Kidney epithelial cell (primary cell): Measurements from ENCODE around the gene BFSP1. TPM values are rescaled to one million over a fixed set of nuclear protein-coding genes. Genes with fewer than 3 reads are reported as not detected.

ENCODE experiments used
- DNase-seq: peaks from one replicate; pipeline ENCODE4 v3.0.0-alpha.2; 2010; ENCODE audit warnings: low read depth
- H3K27me3 ChIP-seq: 2 replicates; pipeline ENCODE4 v1.6.0; 2011; ENCODE audit warnings: low read length; ENCODE audit not compliant: control insufficient read depth, insufficient read depth
- H3K36me3 ChIP-seq: 2 replicates; pipeline ENCODE4 v1.5.1; 2011; ENCODE audit warnings: low read length; ENCODE audit not compliant: control insufficient read depth, insufficient read depth
- H3K4me3 ChIP-seq: 2 replicates; pipeline ENCODE4 v1.5.1; 2011; ENCODE audit warnings: low read depth, mild to moderate bottlenecking, control low read depth, low read length
- CTCF ChIP-seq: IDR thresholded peaks from 2 replicates; pipeline ENCODE4 v1.5.1; 2011; ENCODE audit warnings: mild to moderate bottlenecking, moderate library complexity, low read length, control low read depth, inconsistent platforms; ENCODE audit not compliant: insufficient read depth, poor library complexity, severe bottlenecking
- total RNA-seq: library from RNA; depleted of rRNA; stranded (reverse); fragments of >200 nt; gene quantifications from 2 replicates; pipeline ENCODE4 v1.2.3, GENCODE V29; 2015

Gene BFSP1
- total RNA-seq, 1 donor from 2014 or later: 4.5 TPM

- no peak overlapping the region for H3K4me3 ChIP-seq
- no peak for DNase-seq
- H3K27me3 ChIP-seq: peaks cover 5% of the 10 kb centered on the region
- TF ChIP-seq CTCF: no peak
- no peaks in the 10 kb centered on the region for H3K36me3 ChIP-seq
Measured at GRCh38 chr20:17480696-17481095, 50.5 kb downstream of the BFSP1 start.

DNA sequence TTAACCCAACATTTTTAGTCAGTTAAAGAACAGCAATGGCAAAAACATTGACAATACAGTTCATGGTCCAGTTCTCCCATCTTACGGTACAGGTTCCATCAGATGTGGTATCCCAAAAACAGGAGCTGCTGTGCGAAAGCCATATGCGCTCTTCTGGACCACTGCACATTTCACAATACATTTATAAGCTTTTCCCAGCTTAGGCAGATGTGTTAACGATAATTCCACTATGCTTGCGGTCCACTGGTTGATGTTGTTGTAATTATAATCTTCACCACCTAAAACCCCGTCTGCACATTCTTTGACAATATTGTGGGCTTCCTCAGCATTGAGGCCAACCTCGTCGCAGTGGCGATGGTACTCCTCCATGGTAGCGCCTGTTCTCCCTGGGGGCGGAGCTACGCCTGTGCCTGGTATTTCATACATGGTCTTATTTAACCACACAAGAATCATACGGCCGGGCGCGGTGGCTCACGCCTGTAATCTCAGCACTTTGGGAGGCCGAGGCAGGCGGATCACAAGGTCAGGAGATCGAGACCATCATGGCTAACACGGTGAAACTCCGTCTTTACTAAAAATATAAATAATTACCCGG lies 52.0 kb downstream of the BFSP1 start:
- DNase-seq: no peak
- Histone ChIP-seq H3K27me3 (peaks cover 5% of the 10 kb centered on the region), H3K36me3 (no peaks in the 10 kb centered on the region), H3K4me3 (no peak overlapping the region)
- TF ChIP-seq CTCF: no peak

DNA sequence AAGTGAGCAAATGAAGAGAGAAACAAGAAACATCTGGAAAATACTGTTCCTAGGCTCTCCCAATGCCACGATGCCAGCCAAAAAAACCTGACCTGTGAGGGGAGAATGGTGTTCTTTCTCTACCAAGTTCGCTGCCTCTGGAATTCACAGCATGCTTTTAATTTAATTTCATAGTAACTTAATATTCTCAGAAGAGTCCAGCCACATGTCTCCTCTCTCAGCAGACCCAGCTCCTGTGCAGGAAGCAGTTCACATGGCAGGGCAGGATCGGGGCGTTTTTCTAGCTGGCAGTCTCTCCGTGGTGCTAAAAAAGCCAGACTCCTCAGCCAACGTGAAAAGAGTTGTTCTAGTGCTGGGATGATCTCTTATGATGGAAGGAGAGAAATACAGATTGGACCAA lies 57.5 kb downstream of the BFSP1 start:
- no peak for TF ChIP-seq CTCF
- Histone ChIP-seq H3K27me3 (no peaks in the 10 kb centered on the region), H3K36me3 (no peaks in the 10 kb centered on the region), H3K4me3 (no peak overlapping the region)
- no peak for DNase-seq

GRCh38 chr20:17471606-17472187 lies 59.5 kb downstream of the BFSP1 start:
- Histone ChIP-seq H3K4me3 (no peak overlapping the region), H3K36me3 (no peaks in the 10 kb centered on the region), H3K27me3 (no peaks in the 10 kb centered on the region)
- DNase-seq: no peak
- TF ChIP-seq CTCF: no peak

DNA sequence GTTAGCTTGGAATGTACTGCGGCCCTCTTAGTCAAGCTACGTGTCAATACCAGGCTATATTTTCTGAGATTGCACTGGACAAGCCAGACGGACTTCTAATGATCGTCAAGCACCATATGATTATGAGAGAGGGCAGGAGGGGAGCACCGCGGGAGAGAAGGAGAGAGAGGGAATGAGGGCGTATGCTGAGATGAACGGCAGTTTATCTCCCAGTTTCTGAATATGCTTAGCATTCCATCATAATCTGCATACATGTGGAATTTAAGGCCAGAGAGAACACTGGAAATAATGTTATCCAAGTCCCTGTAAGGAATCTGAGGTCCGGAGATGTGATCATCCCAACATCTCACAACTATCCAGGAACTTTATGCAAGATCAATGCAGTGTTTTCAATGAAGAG lies 60.2 kb downstream of the BFSP1 start:
- Histone ChIP-seq H3K36me3 (no peaks in the 10 kb centered on the region), H3K27me3 (no peaks in the 10 kb centered on the region), H3K4me3 (no peak overlapping the region)
- TF ChIP-seq CTCF: no peak
- no peak for DNase-seq

DNA sequence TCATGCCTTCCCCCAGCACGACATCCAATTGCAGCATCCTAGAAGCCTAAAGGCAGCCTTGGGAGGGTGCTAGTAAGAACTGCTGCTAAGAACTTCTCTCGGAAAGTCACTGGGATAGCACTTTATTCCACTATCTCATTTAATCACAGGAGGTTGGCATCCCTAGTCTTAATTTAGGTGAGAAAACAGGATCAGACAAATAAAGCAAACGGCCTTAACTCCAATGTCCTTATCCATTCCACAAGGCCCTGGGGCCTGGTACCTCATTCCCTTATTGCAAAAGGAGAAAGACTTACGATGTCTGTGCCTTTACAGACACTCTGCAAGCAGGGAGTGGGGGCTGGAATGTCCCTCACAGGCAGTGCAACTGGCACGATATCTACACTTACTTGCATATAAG lies 60.7 kb downstream of the BFSP1 start:
- H3K36me3 ChIP-seq: no peaks in the 10 kb centered on the region
- no peak for DNase-seq
- no peaks in the 10 kb centered on the region for H3K27me3 ChIP-seq
- no peak overlapping the region for H3K4me3 ChIP-seq
- no peak for TF ChIP-seq CTCF
